Fibroblast of the conjunctiva (primary cell): ENCODE results near the gene CACNA1G.

Experiments used
- DNase-seq: peaks from one replicate; pipeline ENCODE4 v3.0.0-alpha.2; 2010; ENCODE audit warnings: low read depth

CACNA1G gene

DNA sequence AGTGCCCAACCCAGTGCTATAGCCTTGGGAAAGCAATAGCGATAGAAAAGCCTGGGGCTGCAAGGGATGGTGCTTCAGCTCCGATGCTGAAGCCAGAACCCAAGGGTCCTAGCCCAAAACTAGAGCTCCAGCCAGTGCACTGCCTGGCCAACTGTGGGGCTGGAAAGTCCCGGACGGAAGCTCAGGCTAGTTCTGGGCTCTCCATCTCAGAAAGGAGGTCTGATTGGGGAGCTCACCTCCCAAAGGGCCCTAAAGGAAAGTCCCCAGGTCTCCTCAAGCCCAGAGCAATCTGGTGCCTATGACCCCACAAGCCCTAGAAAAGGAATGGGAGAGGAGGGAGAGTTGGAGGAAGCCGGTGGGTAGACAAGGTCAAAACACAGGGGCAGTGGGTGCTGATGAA is 72.1 kb downstream of the CACNA1G start:
- DNase-seq: no peak

DNA sequence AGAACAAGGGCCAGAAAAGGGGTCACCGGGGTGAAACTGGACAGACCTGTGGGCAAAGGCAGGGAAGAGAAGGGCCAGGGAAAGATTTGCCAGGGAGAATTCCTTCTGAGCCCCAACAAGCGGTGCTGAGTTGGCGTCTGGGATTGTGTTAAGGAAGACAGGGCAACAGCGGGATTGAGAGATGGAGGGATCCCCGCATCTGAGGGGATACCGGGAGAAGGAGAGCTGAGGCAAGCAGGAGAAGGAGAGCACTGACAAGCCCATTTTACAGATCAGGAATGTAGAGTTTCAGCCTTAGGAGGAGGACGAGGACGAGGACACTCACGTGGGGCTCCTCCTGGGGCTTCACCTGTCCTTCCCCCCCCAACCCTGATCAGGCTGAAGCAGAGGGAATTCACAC is 73.2 kb downstream of the CACNA1G start:
- no peak for DNase-seq

DNA sequence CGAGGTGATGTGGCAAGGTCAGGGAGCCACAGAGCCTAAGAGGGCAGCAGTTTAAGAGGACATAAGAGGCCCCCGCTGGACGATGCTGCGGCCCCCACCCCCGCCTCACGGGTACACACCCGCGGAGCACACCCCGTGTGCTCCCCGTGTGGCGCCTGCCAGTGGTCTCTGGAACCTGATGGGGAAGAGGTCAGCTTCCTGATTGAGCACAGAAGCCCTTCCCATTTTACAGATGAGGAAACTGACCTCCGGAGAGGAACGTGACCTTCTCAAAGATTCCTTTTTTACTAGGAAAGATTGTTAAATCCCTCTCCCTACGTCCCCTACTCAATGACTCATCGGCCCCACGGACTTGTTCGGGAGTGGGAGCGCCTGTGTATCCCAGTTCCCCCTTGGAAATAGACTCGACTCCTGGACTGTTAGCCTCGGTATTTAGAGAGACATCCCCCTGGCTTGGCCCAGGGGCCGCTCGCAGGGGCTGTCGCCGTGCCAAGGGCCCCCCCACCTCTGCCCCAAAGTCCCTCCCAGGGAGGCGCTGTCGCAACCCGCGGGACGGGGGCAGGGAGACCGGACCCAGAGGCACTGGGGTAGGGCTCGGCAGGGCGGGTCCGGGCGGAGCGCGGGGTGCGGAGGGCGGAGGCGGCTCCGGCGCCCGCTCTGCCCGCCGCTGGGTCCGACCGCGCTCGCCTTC is 73.9 kb downstream of the CACNA1G start, which contains the start of gene ABCC3:
Gene ABCC3, plus strand, starts transcription at position 658 of the 691 bp plus-strand sequence. CDS start 56 bp downstream, outside the sequence.
- no peak for DNase-seq

DNA sequence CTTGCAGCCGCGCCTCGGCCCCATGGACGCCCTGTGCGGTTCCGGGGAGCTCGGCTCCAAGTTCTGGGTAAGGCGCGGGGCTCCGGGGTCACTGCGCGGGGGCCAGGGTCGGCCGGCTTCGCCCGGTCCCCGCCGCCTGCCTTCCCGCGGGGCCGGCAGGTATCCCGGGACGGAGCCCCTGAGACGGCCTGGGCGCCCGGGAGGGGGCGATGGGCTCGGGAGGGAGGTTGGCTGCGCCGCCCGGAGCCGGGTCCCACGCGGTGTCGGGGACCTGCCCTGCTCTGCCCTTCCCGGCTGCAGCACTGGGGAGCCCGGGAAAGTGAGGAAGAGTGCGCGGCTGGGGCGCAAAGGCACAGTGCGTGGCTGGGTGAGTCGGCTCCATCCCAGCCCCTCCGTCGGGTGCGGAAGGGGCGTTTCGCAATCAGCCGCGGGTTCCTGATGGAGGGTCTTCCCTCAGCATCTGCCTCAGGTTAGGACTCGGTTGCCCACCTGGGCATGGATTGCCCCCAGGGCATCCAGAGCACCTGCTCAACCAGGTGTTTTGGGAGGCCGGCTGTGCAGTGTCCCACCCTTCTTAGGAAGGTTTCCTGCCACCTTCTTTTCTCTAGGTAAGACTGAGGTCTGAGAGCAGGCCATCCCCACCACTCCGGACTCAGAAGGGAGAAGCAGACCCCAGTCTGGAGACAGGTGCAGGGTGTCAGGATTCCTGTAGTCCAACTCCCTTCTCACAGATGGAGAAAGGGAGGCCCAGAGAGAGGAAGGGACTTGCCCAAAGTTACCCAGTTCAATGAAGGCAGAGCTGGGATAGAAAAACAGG is 74.6 kb downstream of the CACNA1G start:
- DNase-seq: no peak

DNA sequence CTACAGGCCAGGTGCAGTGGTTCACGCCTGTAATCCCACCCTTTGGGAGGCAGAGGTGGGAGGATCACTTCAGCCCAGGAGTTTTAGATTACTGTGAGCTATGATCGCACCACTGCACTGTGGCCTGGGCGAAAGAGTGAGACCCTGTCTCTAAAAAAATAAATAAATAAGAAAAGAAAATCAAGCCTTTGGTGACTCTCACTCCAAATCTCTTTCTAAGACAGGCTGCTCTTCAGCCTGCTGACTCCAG is 75.1 kb downstream of the CACNA1G start:
- DNase-seq: no peak

DNA sequence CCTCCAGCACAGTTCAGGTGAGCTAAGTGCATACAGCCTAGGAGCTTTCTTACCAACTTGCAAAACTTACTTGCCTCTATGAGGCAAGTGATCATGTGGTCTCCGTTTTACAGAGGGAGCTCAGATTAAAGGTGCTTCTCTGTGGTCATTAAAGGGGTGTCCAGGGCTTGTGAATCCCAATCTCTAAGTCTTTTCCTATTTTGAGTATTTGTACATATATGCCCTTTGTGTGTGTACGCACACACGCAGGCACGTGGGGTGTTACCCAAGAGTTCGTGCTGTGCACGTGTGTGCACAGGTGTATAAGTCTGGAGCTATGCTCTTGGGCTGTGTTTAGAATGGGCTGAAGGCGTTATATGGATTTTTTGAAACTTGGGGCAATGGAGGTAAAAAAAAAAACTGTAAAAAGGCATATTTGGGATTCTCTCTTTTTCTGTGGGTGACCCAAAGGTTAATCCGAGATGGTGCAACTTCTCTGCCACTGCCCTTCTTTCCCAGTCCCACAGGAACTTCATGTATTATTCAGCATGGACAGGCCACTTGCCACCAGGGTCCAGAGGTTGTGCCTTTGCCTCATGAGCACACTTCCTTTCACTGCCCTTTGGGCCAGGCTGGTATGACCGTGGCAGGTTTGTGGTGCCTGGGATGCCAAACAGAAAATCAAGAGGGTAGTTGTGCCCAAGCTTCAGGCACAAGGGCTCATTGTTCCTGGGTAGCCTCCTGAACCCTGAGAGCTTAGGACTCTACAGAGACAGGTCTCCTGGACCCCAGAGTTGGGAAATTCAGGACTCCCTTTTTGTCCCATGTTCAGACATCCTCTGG is 75.7 kb downstream of the CACNA1G start:
- no peak for DNase-seq

DNA sequence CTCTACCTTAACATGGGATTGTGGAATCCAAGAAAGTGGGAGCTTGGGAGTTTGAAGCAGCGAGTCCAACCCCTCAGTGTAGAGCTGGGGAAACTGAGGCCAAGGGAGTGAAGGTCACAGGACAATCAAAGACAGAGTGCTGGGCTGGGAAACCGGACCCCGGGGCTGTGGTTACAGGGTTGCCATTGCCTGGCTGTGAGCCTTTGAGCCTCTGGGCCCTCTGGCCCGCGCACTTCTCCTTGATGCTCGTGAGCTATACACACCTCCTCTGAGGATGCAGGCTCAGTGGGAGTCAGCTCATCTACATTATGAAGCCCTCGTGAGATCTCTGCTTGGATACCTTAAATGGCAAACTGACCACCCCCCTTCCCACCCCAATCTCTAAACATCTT is 76.3 kb downstream of the CACNA1G start:
- DNase-seq: no peak

DNA sequence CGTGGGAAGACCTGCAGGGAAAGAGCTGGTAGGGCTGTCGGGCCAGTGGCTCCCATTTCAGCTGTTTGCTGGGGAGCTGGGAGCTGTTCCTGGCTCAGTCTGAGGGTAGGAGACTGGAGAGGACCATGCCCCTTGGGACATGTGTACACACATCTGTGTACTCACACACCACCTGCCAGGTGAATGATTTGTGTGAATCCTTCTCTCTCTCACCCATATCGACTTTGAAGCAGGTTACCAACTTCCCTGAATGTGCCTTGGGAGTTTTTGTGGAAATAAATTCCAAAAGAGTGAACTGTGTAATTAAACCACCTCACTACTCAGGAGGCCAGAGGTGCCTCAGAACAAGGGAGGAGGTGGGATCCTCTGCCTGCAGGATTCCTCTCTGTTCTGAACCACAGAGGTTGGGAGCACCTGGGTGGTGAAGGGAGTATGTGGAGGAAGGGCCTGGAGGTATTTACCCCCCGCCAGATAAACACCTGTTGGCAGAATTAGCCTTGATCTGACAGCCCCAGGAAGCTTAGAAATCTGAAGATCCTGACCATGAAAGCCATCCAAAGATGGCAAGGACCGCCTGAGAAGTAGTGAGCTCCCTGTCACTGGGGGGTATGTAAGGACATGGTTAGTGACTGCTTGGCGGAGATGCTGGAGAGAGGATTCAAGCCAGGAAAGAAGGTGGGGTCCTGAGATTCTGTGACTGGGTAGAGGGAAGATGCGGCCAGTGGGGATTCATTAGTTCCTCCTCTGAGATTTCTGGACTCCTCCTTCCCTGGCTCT is 77.5 kb downstream of the CACNA1G start:
- DNase-seq: no peak

DNA sequence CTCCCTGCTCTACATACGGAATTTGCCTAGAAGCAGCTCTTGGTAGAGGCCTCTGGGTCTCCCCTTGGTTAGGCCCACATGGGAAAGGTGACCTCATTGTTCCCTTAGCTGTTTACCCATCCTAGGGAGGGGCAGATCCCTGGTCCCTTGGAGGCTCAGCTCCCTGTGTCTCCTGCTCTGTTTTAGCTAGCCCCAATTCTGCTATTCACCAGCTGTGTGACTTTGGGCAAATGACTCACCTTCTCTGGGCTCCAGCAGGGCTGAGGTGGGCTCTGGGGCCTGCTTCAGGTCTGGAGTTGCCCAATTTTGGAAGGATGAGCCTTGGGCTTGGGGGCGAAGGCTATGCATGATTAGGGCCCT is 78.1 kb downstream of the CACNA1G start:
- DNase-seq: peak; percentile 18

DNA sequence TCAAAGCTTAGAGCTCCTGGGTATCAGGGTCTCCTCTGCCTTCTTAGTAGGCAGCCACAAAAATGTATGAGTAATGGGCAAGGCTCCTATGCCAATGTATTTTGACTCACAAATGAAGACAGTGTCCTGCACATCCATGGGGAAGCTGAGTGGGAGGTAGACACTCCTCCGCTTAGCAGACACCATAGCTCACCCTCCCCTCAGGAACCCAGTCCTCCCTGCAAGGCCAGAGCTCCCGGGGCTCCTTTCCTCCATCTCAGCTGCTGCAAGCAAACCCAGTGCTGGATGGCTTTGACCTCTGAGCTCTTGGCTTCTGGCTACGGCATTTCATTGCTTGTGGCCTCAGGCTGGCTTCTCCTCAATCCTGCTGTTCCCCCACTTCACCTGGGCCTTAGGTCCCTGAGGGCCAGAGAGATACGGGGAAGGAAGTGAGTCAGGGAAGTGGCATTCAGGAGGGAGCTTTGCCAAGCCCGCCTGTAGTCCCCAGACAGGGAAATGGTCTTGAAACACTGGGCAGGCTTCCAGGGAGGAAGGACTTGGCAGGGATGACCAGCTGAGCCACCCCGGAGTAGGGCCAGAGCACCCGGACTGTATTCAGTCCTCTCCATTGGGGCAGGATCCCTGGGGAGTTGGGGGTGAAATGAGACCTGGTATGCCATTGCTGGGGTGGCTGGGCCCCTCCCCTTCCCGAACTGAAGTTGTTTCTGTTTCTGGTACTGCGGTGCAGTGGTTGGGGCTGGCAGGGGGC is 78.6 kb downstream of the CACNA1G start:
- peak; percentile 93 for DNase-seq

DNA sequence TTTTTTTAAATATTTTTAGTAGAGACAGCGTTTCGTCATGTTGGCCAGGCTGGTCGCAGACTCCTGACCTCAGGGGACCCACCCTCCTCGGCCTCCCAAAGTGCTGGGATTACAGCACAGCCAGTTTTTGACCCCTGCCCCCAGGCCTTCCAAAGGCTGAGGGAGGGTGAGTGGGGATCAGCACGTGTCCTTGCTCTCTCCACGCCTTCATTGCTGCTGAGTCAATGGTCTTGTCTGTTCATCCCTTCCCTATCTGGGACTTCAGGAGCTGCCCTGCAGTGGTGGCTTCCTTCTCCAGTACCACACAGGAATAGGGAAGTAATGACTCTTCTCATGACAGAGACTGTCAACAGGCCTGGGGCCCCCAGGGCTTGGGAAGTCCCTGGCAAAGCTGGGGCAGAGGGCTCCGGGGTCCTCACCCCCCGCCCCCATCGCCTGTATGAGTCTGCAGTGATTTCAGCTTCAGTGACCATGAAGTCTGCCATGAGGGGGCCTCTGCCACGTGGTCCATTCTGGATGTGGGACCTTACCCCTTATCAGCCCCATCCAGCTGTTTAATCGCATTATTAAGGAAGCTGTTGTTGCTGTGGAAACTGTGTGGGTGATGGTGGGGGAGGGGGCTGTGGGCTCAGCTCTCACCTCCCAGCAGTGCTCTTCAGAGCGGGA is 80.3 kb downstream of the CACNA1G start:
- no peak for DNase-seq

DNA sequence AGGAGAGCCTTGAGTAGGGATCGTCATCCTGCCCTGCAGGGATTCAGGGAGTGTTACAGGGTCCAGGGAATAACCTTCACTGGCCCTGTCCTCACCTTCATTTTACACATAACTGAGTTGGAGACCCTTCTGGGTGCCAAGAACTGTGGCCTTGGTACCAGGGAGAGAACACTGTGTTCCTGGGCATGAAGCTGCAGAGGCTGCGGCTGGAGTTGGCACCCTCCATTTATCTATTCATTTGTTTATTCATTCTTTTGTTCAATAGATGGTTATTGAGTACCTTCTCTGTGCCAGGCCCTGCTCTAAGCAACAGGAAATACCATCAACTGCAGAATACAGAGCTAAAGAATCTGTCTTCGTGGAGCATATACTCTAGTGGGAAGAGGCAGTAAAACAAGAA is 80.8 kb downstream of the CACNA1G start:
- DNase-seq: no peak

DNA sequence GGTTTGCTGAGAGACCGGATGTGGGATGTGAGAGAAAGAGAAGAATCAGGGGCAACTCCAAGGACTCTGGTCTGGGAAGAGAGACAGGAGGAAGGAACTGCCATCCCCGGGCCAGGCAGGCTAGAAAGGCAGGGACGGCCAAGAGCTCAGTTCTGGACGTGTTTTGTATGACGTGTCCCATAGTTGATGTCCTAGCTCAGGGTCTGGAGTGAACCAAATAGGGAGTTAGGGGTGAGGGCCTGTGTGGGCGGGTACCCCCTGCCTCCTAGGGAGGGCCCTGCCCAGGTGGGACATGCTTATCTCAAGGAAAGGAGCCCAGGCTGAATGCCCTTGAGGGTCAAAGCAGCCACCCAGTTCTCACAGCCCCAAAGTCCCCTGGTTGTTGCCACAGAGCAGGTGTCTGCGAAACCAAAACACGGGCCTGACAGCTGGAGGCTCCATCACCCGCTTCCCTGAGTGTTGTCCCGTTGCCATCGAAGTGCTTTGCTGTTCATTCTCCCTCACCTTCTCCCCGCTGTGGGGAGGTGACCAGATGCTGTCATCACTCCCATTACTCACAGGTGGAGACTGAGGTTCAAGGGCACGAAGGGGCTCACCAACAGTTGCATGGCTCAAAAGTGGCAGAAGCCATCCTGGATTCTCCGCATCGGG is 81.7 kb downstream of the CACNA1G start:
- DNase-seq: no peak

DNA sequence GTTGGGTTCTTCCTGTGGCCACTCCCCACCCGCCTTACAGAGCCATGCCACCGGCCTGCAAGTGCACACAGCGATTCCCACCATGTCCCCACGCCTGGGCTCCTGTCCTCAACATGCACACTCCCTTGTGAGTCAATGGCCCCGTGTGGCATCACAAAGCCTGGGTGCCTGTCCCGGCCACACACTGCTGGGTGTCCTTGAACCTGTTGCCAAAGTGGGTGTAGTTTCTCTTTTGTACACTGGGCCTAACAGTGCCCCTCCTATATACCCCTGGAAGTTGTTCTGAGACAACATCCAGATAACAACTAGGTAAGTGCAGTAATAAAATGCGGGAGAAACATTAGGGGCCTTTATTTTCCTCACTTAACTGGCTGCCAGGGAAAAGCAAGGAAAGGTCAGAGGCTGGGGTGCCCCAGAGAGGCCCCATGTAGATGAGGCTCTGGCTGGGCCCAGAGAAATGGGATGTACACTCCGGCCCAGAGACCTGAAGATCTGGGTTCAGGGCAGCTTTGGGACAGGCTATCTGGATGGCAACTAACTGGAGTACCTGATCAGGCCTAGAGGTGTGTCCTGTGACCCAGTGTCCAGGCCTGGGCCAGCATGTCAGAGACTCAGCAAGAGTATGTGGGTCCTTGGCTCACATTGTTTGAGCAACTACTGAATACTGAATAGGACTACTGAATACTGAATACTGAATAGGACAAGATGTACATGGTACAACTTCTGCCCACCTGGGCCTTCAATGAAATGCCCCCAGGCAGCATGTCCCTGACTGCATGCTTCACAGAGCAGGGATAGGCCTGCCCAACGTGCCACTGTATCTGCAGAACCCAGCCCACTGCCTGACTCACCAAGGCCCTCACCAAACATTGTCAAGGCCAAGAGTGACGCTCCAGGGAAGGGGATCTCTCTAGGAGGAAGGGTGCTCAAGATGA is 82.5 kb downstream of the CACNA1G start:
- no peak for DNase-seq

DNA sequence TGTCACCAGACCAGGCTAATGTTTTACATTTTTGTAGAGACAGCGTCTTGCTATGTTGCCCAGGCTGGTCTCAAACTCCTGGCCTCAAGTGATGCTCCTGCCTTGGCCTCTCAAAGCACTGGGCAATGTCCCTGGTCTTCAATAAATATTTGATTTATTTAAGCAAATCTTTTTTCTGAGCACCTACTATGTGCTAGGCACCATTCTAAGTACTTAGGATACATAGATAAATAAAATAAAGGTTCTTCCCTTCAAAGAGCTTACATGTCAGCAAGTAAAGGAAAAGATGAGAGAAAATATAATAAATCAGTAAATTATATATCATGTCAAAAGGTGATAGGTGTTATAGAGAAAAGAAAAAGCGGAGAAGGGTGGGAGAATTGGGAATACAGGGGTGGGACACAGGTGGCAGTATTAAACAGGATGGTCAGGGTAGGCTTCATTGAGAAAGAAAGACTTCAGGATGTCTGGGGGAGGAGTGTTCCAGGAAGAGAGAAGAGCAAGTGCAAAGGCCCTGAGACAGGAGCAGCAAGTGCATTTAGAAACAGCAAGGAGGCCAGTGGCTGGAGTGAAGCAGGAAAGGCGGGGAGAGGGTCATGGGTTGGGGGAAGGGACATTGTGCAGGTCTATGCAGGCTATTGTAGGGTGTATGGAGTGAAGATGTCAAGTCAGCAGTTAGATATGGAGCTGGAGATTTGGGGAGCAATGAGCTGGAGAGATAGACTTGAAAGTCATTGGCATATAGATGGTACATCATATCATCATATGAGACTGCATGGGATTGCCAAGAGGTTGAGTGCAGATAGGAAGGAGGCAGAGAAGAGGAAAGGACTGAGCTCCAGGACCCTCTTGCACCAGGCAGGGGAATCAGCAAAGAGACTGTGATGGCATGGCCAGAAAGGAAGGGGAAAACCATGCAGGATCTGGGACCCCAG is 85.5 kb downstream of the CACNA1G start:
- DNase-seq: no peak

DNA sequence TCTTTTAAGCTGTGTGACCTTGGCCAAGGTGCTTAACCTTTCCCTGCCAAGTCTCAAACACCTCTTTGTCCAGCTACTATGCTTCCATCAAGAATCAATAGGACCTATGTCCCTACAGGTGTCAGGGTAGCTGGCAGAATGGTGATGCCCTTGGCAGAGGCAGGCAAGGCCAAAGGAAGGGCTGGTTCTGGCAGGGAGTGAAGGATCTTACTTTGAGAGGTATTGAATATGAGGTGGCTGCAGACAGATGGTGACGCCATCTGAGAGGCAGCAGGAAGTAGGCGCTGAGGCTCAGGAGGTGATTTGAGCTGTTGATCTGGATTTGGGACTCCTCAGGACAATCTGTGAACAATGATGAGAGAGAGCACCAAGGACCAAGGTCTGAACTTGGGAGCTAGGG is 86.7 kb downstream of the CACNA1G start:
- DNase-seq: no peak

DNA sequence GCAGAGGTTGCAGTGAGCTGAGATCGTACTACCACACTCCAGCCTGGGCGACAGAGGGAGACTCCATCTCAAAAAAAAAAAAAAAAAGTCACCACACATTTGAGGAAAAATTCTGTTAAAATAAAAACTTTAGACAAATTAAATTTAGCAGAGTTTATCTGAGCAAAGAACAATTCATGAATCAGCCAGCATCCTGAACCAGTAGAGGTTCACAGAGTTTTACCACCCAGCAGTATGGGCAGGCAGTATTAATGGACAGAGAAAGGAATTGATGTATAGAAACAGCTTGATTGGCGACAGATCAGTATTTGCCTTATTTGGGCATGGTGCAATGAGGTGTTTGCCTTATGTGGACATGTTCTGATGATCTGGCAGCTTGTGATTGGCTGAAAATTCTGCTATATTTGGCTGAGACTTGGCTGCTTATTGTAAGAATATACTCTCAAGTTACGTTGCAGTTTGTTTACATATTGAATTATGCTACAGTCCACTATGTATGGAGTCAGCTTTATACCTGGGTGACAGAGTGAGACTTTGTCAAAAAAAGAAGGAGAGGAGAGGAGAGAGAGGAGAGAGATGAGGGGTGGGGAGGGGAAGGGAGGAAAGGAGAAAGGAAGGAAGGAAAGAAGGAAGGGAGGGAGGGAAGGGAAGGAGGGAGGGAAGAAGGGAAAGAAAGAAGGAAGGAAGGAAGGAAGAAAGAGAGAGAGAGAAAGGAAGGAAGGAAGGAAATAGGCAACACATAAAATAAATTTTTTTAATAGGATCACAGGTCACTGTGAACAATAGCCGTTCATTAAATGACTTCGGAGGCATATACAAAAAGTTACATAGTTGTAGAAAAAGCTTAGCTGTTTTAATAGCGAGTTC is 88.8 kb downstream of the CACNA1G start:
- DNase-seq: no peak
